Measurements from ENCODE around the gene UNC5B. TPM values are rescaled to one million over a fixed set of nuclear protein-coding genes. Genes with fewer than 3 reads are reported as not detected.

Gene UNC5B
- polyA plus RNA-seq, 1 experiment, result 8.1 TPM

DNA sequence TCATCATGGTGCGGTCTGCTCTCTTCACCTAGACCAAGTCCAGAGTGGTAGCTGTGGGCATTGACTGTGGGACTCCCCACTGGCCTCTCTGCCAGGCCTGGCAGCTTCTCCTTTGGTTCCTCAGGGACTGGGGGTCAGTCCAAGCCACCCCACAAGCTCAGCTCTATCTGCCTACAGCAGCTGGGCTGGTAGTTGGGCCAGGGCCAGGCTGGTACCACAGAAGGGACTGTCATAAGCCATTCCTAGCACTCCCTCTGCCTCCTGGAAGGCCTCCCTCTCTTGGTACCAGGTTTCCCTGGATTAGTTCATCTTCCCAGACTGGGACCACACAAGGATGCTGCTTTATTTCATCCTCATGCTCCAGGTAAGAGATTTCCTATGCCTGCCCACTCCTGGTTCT is 24.2 kb upstream of the UNC5B start:
- H3K9me3 ChIP-seq (ENCODE audit: control insufficient read depth, insufficient read depth, low read length), result no peaks in the 10 kb centered on the region
- POLR2A ChIA-PET, result no interaction called here
- TF ChIP-seq, protein P1, sequence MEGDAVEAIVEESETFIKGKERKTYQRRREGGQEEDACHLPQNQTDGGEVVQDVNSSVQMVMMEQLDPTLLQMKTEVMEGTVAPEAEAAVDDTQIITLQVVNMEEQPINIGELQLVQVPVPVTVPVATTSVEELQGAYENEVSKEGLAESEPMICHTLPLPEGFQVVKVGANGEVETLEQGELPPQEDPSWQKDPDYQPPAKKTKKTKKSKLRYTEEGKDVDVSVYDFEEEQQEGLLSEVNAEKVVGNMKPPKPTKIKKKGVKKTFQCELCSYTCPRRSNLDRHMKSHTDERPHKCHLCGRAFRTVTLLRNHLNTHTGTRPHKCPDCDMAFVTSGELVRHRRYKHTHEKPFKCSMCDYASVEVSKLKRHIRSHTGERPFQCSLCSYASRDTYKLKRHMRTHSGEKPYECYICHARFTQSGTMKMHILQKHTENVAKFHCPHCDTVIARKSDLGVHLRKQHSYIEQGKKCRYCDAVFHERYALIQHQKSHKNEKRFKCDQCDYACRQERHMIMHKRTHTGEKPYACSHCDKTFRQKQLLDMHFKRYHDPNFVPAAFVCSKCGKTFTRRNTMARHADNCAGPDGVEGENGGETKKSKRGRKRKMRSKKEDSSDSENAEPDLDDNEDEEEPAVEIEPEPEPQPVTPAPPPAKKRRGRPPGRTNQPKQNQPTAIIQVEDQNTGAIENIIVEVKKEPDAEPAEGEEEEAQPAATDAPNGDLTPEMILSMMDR (IDR thresholded peaks at IDR 0.05; ENCODE audit: low read depth, low read length), result no peak
- no peak overlapping the region for H3K27ac ChIP-seq (ENCODE audit: low read depth, low read length)
- H3K4me3 ChIP-seq (ENCODE audit: low read depth, low read length), result no peak overlapping the region
- H3K27me3 ChIP-seq (ENCODE audit: control insufficient read depth, insufficient read depth, low read length), result peaks cover 54% of the 10 kb centered on the region
- CTCF ChIA-PET, result no interaction called here
- DNase-seq (ENCODE audit: low read depth, low spot score), result no peak

DNA sequence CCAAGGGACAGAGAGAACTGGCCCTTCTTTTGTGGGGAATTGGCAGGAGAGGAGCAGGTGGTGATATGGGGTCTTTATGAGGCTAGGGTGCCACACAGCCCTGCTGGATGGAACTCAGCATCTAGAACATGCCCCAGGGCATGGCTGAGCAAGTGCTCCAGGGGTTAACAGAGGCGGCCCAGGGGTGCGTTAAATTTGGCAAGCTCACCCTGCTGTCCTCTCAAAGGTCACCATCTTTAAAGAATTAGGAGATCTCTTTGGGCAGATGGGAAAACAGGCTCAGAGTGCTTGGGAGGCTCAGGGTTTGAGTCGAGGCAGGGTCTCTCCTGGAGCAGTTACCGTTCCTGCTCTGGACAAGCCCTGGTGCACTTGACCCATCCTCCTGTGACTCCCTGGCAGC is 21.4 kb upstream of the UNC5B start:
- ChIA-PET CTCF (no interaction called here), POLR2A (no interaction called here)
- Histone ChIP-seq H3K27ac (ENCODE audit: low read depth, low read length) (no peak overlapping the region), H3K27me3 (ENCODE audit: control insufficient read depth, insufficient read depth, low read length) (peaks cover 47% of the 10 kb centered on the region), H3K9me3 (ENCODE audit: control insufficient read depth, insufficient read depth, low read length) (no peaks in the 10 kb centered on the region), H3K4me3 (ENCODE audit: low read depth, low read length) (no peak overlapping the region)
- TF ChIP-seq, protein P1 (IDR thresholded peaks at IDR 0.05; ENCODE audit: low read depth, low read length), result no peak
- DNase-seq (ENCODE audit: low read depth, low spot score), result no peak

DNA sequence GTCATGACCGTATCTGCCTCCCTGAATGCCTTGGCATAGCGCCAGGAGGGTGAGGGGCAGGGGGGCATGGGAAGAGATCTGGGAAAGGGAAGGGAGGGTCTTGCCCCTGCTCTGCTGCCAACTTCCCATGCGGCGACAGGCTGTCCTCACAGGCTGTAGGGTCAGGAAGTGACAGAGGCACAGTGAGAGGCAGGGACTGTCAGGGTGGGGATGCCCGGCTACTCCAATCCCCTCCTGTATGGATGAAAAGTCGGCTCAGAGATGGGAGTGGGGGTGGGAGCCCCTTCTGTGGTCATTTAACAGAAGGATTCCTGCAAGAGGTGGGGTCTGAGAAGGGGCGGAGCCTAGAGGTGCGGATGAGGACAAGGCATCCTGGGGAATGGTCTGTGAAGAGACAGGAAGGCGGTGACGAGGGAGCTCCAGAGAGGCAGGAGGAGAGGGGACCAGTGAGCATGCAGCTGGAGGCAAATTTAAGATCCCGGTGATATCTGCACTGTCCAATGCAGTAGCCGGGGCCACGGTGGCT is 20.8 kb upstream of the UNC5B start:
- ChIA-PET CTCF (interaction anchor here (0.6 kb wide), 1 partner anchor 17 kb away, joined by 3 read pairs; no protein-coding TSS in a partner anchor), POLR2A (no interaction called here)
- TF ChIP-seq, protein P1 (IDR thresholded peaks at IDR 0.05; ENCODE audit: low read depth, low read length), result no peak
- DNase-seq (ENCODE audit: low read depth, low spot score), result no peak
- Histone ChIP-seq H3K4me3 (ENCODE audit: low read depth, low read length) (no peak overlapping the region), H3K27ac (ENCODE audit: low read depth, low read length) (no peak overlapping the region), H3K9me3 (ENCODE audit: control insufficient read depth, insufficient read depth, low read length) (no peaks in the 10 kb centered on the region), H3K27me3 (ENCODE audit: control insufficient read depth, insufficient read depth, low read length) (peaks cover 44% of the 10 kb centered on the region)

DNA sequence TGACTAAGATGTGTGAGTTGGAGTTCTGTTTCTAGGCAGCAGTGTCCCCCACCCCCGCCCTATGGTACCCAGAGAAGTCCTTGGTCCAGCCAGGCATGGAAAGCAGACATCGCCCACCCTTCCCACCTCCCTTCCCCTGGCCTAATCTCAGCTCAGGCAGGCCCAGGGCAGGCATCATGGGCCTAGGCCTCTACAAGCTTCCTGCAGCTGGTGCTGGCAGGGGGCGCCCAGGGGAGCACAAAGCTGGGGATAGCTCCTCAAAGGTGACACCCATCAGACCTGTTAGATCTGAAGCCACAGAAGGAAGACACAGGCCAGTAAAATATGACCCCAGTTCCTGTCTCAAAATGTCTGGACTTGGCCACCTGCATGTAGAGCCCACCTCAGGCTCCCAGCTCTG is 18.9 kb upstream of the UNC5B start:
- Histone ChIP-seq H3K4me3 (ENCODE audit: low read depth, low read length) (no peak overlapping the region), H3K9me3 (ENCODE audit: control insufficient read depth, insufficient read depth, low read length) (no peaks in the 10 kb centered on the region; the same call in 1 of the 2 replicates), H3K27me3 (ENCODE audit: control insufficient read depth, insufficient read depth, low read length) (peaks cover 36% of the 10 kb centered on the region), H3K27ac (ENCODE audit: low read depth, low read length) (no peak overlapping the region)
- ChIA-PET CTCF (no interaction called here), POLR2A (no interaction called here)
- TF ChIP-seq, protein P1 (IDR thresholded peaks at IDR 0.05; ENCODE audit: low read depth, low read length), result no peak
- DNase-seq (ENCODE audit: low read depth, low spot score), result no peak

DNA sequence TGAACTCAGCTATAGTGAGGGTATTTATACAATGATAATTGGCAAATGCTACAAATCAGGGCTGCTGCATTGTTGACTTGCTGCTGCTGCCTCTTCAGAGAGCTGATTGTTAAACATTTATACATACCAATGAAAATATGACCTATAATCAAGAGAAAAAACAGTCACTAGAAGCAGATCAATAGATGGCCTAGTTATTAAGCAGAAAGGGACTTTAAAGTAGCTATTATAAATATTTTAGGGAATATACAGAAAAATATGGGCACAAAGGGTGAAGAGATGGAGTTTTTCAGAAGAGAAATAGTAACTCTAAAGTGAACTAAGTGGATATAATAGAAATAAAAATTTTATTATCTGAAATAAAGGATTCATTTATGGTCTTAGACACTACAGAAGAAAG is 14.4 kb upstream of the UNC5B start:
- H3K9me3 ChIP-seq (ENCODE audit: control insufficient read depth, insufficient read depth, low read length), result no peaks in the 10 kb centered on the region; the same call in 1 of the 2 replicates
- DNase-seq (ENCODE audit: low read depth, low spot score), result no peak
- H3K27me3 ChIP-seq (ENCODE audit: control insufficient read depth, insufficient read depth, low read length), result peaks cover 22% of the 10 kb centered on the region
- TF ChIP-seq, protein P1 (IDR thresholded peaks at IDR 0.05; ENCODE audit: low read depth, low read length), result no peak
- POLR2A ChIA-PET, result no interaction called here
- CTCF ChIA-PET, result interaction anchor here (0.5 to 1.3 kb wide), 2 partner anchors 11 to 13 kb away, joined by 3 to 5 read pairs; no protein-coding TSS in a partner anchor
- H3K4me3 ChIP-seq (ENCODE audit: low read depth, low read length), result no peak overlapping the region
- H3K27ac ChIP-seq (ENCODE audit: low read depth, low read length), result no peak overlapping the region
